ENCODE data around the gene MTHFD1L.
"Not testable (repeated sequence)": the region's sequence is repeated elsewhere in the genome, so short reads cannot be mapped to it uniquely, and the experiment has no call there.

MTHFD1L gene

DNA sequence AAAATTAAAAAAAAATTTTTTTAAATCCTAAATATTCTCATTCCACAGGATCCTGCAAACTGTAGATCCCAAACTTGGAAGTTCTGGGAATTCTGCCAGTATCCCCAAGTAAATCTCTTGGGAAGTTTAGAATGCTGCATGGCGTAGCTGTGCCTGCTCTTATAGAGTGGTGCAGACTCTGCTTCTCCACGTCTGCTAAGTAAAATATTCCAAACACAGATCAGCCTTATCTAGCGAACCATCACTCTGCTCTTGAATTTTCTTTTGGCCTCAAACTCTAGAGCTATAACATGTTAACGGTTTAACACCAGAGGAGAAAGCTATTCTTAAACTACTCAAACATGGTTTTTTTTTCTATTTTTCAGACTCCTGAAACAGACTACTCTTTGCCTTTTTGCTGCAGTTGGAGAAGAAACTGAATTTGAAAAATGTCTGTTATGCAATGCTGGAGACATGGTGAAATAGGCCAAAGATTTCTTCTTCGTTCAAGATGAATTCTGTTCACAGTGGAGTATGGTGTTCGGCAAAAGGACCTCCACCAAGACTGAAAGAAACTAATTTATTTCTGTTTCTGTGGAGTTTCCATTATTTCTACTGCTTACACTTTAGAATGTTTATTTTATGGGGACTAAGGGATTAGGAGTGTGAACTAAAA, 235.8 kb downstream of the MTHFD1L start:
- no peak for DNase-seq

DNA sequence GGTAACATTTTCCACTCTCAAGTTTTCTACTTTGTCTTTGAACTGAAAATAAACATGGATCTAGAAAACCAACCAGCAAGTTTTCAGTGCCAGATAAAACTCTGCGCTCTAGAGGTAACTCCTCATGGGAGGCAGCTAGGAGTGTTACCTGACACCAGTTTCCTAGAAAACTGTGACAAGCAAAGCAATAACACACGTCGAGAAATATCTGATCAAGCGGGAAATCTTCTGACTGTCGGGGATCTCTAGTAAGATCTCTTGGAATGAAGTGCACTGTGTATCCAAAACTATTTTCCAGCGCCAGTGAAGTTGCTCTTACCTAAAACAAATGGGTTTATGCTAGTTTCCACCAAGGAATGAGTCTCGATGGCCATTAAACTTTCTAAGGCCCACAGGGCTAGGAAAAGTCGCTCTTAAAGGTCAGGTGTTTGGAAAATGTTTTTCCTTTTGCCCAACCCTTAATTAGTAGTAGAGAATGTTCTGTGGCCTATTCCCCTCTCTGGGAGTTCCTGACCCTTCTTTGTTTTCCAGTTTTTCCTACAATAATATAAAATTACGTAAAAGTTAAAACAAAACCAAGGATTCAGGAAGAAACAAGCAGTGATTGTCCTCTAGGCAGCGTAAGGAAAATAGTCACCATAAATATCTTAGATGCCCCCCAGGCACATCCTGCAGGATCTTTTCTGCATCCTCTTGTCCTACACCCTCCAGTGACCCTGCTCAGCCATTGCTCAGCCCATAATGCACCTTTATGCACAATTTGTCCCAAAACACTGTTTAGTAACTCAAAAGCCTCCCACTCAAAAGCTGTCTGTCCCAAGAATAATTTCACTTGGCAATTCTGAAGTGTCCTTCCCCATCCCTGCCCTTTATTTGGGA, 236.6 kb downstream of the MTHFD1L start:
- no peak for DNase-seq

DNA sequence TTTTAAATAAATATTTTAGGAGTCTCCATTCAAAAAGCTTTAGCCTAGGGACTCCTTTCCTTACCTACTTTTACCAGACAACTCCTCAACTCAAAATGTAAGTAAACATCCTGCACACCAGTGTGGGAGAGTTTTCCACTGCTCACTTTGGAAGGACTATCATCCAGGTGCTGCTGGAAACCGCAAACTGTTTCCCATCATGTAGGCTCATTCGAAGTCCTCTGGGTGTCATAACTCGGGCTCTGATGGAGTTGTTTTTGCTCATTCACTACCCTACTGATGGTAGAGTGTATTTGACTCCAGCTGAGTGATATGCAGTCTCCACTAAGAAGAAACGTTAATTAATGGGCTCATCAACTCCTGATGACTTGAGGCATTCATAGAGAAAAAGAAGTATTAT, 237.8 kb downstream of the MTHFD1L start:
- no peak for DNase-seq

DNA sequence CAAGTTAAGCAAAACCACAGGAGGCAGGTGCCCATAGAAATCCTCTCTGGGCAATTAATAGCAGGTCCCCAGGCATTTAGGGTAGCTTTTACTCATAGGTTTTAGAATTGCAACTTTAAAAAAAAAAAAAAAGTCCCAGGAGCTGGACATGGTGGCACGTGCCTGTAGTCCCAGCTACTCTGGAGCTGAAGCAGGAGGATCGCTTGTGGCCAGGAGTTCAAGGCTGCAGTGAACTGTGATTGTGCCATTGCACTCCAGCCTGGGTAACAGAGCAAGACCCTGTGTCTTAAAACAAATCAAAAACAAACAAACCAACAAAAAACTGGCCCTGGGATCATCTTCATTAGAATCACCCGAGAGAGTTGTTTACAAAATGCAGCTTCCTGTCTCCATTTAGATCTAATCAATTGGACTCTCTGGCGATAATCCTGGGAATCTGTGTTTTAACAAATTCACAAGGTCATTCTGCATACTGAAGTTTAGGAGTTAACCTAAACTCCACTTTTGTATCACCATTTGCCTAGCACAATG, 242.5 kb downstream of the MTHFD1L start:
- no peak for DNase-seq

DNA sequence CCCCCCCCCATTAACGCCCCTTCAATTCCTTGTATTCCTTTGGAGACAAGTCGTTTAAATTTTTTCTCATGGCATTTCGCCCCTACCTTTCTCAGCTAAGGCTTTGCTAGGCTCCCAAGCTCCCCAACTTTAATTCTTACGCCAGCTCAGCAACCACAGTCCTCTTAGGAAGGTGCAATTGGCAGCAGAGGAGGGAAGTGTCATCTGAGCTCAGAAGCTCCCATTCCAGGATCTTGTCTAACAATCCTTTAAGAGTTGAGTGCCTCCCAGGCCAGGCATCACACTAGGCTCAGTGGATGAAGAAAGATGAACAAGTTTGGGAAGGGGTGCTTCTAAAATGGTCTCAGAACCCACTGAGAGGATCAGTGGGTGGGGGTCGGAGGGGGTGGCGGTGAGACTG, 243.0 kb downstream of the MTHFD1L start:
- no peak for DNase-seq

DNA sequence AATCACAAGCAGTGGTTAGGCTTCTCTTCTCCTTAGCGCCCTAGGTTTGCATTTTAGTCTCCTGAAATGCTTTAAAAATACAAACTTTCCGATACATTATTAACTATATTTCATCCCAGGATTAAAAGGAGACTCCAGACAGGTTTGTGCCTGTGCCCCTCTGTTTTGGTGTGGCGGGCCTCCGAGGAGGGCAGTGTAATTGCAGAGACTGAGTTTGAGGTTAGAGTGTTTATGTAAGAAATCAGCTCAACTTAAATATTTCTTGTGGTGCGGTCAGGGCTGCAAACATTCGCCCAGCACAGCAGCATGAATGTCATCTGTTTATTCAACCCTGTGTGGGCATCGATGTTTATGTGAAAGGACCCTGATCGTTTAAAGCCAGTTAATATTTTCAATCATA, 243.9 kb downstream of the MTHFD1L start:
- DNase-seq = no peak

DNA sequence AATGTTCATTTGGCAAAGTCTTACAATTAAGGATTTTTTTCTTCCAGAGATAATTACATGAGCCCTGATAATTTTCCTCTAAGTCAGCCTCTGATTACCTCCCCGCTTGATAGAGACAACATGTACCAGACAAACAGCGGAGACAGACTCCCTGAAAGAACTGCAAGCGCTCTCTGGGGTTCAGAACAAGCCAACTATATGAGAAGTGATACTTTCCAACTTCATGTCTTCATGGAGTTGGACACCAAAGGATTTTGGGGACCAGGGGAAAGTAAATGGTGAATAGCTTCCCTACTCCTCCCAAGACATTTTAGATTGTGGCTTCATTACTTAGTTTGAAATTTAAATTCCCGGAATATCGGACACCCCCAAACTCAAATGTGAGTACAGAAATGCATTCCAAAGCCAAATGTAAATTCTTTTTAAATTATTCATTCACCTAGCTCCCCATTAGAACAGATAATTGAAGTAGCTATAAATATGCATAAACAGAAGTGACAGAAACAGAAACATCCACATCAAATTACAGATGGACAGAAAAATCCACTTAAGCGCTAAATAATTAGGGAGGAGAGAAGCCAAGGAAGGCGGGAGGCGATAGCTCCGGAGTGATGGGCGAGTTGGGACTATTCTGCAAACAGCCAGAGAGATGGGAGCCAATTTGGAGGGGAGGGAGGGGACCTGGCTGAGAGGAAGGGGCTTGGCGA, 244.5 kb downstream of the MTHFD1L start:
- no peak for DNase-seq

DNA sequence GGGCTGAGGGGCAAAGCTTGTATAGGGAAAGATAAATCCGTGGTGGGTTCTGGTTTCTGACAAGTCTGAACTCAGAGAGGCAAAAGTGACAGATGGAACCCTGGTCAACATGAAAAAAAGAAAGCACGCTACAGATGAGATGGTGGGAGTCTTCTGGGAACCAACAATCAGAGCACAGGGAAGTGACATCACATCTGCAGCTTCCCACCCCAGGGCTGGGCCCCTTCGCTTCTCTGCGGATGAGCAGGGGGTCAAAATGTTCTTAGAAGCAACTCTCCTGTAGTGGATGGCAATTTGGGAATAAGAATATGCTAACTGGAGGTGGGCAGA, 245.0 kb downstream of the MTHFD1L start:
- no peak for DNase-seq

DNA sequence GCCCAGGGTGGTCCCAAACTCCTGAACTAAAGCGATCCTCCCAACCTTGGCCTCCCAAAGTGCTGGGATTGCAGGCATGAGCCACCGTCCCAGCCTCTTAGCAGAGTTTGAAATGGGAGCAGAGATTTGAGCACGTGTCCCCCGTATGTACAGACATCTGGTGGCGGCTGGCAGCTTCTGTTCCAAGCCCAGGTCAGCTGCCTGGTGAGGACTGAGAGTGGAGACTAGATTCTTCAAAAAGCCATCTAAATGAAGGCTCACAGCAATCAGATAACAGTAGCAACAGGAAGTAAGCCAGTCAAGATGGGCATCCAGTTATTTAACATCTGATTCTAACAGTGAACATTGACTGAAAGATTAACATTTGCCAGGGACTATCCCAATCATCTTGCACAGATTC, 246.2 kb downstream of the MTHFD1L start:
- no peak for DNase-seq

DNA sequence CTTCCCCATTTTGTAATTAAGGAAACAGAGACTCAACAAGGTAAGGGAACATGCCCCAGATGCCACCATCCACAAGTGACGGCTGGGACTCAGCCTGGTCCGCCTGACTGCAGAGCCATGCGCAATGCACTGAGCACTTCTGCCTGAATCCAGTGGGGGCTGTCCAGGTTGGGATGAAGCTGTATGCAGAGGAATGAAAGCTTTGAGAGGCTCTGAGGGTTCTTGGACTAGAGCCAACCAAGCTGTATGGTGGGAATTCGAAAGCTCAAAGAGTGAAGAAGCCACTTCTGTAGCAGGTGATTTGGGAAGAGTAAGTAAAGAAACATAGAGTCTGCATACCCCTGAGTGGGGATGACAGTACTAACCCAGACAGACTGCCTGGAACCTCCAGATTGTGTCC, 246.6 kb downstream of the MTHFD1L start:
- DNase-seq = no peak

DNA sequence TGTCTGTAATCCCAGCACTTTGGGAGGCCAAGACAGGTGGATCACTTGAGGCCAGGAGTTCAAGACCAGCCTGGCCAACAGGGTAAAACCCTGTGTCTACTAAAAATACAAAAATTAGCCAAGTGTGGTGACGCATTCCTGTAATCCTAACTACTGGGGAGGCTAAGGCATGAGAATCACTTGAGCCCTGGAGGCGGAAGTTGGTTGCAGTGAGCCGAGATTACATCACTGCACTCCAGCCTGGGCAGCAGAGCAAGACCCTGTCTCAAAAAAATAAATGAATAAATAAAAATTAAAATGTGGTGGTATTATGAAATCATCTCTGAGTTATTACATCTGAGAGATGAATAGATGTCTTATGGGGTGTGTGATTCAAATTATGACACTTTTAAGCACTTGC, 247.4 kb downstream of the MTHFD1L start:
- DNase-seq = not testable (repeated sequence)

DNA sequence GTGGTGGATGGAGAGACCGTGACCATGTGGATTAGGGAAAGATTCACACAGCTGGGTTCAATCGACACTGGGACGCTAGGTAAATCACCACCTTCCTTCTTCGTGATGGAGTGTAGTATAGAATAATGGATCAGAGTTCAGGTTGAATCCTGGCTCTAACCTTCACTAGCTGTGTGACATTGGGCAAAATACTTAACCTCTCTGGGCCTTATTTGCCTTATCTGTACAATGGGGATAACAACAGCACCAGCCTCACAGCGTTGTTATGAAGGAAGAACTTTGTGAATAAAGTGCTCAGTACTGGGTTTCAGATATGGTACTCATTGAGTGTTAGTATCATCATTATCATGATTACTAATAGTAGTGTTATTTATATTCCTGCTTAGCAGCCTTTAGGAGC, 248.1 kb downstream of the MTHFD1L start:
- DNase-seq = no peak

DNA sequence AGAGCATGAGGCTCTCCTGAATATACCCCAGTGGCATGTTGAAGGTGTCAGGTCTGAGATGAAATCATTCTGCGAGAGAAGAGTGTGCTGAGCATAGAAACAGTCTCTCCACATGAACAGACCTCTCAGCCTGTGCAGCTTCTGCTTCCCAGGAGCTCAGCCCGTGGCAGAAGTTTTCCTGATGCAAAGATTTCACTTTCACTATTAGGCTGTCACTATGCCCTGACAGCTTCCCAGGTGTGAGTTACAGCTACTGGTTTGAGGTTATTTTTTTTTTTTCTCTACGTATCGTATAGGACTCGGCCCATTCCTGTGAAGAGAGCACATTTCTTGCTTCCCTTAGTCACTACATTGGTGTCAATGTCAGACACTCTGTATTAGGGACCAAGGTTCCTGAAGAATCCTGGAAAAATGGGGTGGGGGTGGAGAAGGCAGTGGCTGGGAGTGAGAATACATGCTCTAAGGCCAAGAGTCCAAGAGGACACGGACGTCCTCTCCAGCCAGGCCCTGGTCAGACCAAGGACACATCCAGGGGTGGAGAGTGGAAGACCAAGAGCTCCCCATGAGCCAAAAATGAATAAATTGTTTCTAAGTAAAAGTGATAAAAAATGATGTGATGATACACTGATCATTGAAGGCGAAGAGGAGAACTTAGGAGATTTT, 253.1 kb downstream of the MTHFD1L start:
- DNase-seq = no peak

DNA sequence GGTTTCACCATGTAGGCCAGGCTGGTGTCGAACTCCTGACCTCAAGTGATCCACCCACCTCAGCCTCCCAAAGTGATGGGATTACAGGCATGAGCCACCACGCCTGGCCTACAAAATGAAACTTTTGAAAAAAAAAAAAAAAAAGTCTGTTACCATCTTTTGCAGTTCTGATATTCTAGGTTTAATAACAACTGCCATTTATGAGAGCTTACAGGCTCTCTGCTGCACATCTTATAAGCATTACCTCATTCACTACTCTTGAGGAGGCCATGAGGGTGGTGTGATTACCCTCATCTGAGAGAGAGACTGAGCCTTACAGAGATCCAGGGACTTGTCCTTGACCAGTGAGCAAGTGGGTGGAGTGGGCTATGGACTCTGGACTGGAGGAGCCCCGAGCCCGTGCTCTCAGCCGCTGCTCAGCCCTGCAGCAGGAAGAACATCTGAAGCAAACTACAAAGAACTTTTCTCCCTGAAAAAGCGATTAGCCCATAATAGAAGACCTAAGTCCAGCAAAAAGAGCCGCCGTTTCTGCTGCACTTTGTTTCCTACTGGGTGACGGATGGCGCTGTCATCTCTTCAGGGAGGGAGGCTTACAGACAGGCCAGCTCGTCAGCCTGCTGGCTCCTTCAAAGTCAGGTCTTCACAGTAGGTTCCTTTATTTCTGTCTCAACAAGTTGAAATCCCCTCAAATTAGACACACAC, 254.5 kb downstream of the MTHFD1L start:
- no peak for DNase-seq

DNA sequence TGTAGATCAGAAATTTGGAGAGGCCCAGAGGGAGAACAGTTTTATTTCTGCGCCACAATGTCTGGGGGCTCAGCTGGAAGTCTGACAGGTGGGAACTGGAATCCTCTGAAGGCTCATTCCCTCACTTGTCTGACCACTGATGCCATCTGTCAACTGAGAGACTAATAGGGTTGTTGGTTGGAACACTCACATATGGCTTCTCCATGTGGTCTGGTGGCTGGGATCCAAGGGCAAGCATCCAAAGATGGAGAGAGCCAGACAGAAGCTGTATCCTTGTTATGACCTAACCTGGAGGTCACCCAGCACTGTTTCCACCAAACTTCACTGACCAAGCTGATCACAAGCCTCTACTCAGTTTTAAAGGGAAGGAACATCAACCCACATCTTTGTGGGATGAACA, 256.4 kb downstream of the MTHFD1L start:
- DNase-seq = no peak

DNA sequence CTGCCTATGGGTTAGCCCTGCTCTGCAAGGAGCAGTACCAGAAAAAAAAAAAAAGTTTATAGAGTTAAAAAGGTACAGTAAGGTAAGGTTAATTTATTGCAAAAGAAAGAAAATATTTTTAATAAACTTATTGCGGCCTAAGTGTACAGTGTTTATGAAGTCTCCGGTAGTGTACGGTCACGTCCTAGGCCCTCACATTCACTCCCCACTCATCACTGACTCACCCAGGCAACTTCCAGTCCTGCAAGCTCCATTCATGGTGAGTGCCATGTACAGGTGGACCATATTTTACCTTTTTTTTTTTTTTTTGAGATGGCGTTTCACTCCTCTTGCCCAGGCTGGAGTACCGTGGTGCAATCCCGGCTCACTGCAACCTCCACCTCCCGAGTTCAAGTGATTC, 258.1 kb downstream of the MTHFD1L start:
- DNase-seq = not testable (repeated sequence)

DNA sequence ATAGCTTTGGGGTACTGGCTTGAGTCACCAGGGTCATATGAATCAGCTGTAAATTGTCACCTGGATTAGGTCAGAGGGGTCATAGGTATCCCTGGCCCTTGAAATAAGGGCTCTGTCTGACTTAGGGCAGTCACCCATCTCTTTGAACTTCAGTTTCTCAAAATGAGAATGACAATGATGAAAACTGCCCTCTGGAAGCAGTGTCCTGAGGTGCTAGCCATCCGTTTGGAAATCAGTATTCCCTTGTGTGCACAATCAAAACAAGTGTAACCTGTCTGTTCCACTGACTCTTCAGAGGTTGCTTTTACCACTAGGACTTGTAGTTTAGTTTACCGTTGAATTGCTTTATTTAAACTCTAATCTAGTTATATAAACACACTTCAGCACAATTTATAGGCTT, 259.7 kb downstream of the MTHFD1L start:
- not testable (repeated sequence) for DNase-seq

DNA sequence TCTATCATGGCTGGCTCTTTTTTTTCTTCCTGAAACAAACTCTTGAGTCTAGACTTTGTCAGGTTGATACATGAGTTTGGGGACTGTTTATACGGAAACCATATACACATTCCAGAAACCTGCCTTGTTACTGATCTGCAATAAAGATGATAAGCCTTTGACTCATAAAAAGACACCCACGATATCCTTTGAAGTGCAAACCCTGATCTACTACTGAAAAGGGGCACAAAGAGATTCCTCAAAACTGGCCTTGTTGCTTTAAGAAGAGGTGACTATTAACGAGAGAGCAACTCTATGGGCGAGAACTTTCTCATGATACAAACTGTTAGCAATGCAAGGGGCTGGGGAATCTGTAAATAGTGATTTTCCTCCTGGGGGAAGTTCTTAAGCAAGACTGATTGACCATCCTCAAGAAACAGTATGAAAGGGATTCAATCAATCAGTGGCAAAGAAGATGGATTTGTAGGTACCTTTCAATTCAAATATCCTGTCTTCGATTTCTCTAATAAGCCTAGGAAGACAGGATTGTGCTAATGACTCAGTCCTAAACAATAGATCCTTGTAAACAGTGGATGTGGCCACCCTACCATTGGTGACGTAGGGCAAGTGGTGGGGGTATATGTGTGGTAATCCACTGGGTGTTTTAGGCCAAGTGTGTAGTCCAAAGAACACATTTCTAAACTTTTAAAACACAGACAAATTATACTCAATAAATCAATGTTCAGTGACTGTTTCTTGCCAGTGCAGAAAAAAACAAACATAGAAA, 260.3 kb downstream of the MTHFD1L start:
- DNase-seq = not testable (repeated sequence)

DNA sequence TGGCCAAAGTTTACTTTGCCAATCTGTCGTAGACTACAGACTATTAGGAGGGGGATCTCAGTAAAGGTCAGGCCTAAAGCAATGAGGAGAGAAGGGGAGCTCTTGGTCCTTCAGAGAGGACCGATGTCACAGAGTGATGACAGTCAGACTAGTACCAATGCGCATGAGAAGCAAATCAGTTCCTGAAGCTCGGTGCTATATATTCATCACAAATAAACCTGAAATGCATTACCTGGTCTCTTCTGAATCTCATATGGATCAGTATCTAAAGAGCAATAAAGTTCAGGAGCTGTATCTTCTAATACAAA, 260.9 kb downstream of the MTHFD1L start:
- DNase-seq = not testable (repeated sequence)

DNA sequence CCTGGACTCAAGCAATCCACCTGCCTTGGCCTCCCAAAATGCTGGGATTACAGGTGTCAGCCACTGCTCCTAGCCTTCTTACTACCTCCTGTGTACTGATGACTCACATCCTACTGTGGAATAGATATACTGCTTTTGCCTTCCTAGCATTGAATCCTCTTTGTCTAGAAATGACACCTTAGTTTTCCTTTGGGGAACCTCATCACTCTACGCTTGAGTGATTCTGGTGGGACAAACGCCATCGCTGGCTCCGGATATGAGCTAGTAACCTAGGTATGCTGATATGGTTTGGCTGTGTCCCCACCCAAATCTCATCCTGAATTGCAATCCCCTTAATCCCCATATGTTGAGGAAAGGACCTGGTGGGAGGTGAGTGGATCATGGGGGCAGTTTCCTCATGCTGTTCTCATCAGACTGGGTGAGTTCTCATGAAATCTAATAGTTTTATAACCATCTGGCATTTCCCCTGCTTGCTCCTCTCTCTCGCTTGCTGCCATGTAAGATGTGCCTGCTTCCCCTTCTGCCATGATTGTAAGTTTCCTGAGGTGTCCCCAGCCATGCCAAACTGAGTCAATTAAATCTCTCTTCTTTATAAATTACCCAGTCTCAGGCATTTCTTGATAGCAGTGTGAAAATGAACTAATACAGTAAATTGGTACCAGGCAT, 261.8 kb downstream of the MTHFD1L start:
- DNase-seq = not testable (repeated sequence)

DNA sequence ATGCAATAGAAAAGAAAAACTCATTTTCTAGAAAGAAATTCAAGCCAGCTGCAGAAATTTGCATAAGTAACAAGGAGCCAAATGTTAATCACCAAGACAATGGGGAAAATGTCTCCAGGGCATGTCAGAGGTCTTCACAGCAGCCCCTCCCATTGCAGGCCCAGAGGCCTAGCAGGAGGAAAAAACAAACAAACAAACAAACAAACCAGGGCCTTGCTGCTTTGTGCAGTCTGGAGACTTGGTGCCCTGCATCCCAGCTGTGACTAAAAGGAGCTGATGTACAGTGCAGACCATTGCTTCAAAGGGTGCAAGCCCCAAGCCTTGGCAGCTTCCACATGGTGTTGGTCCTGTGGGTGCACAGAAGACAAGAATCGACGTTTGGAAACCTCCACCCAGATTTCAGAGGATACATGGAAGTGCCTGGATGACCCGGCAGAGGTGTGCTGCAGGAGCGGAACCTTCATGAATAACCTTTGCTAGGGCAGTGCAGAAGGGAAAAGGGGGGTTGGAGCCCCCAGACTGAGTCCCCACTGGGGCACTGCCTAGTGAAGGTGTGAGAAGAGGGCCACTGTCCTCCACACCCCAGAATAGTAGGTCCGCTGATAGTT, 263.4 kb downstream of the MTHFD1L start:
- no peak for DNase-seq
